Neural cell (in vitro differentiated cells): ENCODE measurements around the gene CFTR. TPM values are rescaled to one million over a fixed set of nuclear protein-coding genes. Genes with fewer than 3 reads are reported as not detected.

Experiments used
- H2AFZ ChIP-seq: fragments of 200-600, 300-800 bp; sonication (generic), shearing (Covaris generic); 2 replicates; pipeline ENCODE4 v1.6.0; 2014; ENCODE audit warnings: low read depth, mild to moderate bottlenecking, antibody characterized with exemption, low read length, moderate library complexity
- H3F3A ChIP-seq: fragments of 200-600 bp; shearing (Covaris generic); 2 replicates; pipeline ENCODE4 v1.6.1; 2016; ENCODE audit warnings: mild to moderate bottlenecking, moderate library complexity, mixed read lengths, antibody characterized with exemption, low read length; ENCODE audit not compliant: insufficient read depth, poor library complexity, severe bottlenecking
- H3K27ac ChIP-seq: fragments of 200-600, 300-800 bp; sonication (generic), shearing (Covaris generic); 2 replicates; pipeline ENCODE4 v1.5.1; 2014; ENCODE audit warnings: mild to moderate bottlenecking, low read length, moderate library complexity
- H3K27me3 ChIP-seq: fragments of 300-800, 200-600 bp; sonication (generic), shearing (Covaris generic); 2 replicates; pipeline ENCODE4 v1.6.0; 2014; ENCODE audit warnings: mild to moderate bottlenecking, low read depth, low read length, moderate library complexity; ENCODE audit not compliant: insufficient read depth
- H3K36me3 ChIP-seq: fragments of 300-800, 200-600 bp; sonication (generic), shearing (Covaris generic); 2 replicates; pipeline ENCODE4 v1.5.1; 2014; ENCODE audit warnings: mild to moderate bottlenecking, antibody characterized with exemption, low read length, moderate library complexity; ENCODE audit not compliant: insufficient read depth
- H3K4me2 ChIP-seq: fragments of 300-800, 200-600 bp; sonication (generic), shearing (Covaris generic); 2 replicates; pipeline ENCODE4 v1.6.0; 2014; ENCODE audit warnings: mild to moderate bottlenecking, low read length
- H3K4me3 ChIP-seq: fragments of 300-800, 200-600 bp; sonication (generic), shearing (Covaris generic); 2 replicates; pipeline ENCODE4 v1.5.1; 2014; ENCODE audit warnings: mild to moderate bottlenecking, low read length, moderate library complexity
- H3K79me2 ChIP-seq: fragments of 200-600 bp; shearing (Covaris generic); replicated peaks from 2 replicates; pipeline ENCODE4 v1.6.0; 2014; ENCODE audit warnings: mild to moderate bottlenecking, low read length, moderate library complexity; ENCODE audit not compliant: insufficient read depth
- H3K9ac ChIP-seq: fragments of 300-800, 200-600 bp; sonication (generic), shearing (Covaris generic); 2 replicates; pipeline ENCODE4 v1.6.1; 2016; ENCODE audit warnings: mild to moderate bottlenecking, low read length, mixed read lengths
- H3K9me2 ChIP-seq: fragments of 200-600 bp; shearing (Covaris generic); 2 replicates; pipeline ENCODE4 v1.6.1; 2016; ENCODE audit warnings: mild to moderate bottlenecking, low read length, mixed read lengths; ENCODE audit not compliant: insufficient read depth
- H3K9me3 ChIP-seq: fragments of 200-600, 300-800 bp; sonication (generic), shearing (Covaris generic); 2 replicates; pipeline ENCODE4 v1.6.1; 2016; ENCODE audit warnings: mild to moderate bottlenecking, mixed run types, low read length, moderate library complexity, mixed read lengths
- H4K20me1 ChIP-seq: fragments of 200-600 bp; shearing (Covaris generic); 2 replicates; pipeline ENCODE4 v1.6.1; 2016; ENCODE audit warnings: mild to moderate bottlenecking, mixed run types; ENCODE audit not compliant: insufficient read depth
- CTCF ChIP-seq: fragments of 450-650 bp; IDR thresholded peaks from 2 replicates; pipeline ENCODE4 v1.5.1; 2014; ENCODE audit warnings: antibody characterized with exemption, mild to moderate bottlenecking, moderate library complexity; ENCODE audit not compliant: poor library complexity, severe bottlenecking
- EP300 ChIP-seq: fragments of 450-650 bp; conservative IDR thresholded peaks from 2 replicates; pipeline ENCODE4 v1.6.1; 2014; ENCODE audit warnings: antibody characterized with exemption, mild to moderate bottlenecking, moderate library complexity; ENCODE audit not compliant: poor library complexity, severe bottlenecking
- EZH2 ChIP-seq: fragments of 200-600, 300-800 bp; shearing (Covaris generic), sonication (generic); IDR thresholded peaks from 2 replicates; pipeline ENCODE4 v1.6.1; 2014; ENCODE audit warnings: antibody characterized with exemption, low read length, borderline replicate concordance, mild to moderate bottlenecking; ENCODE audit not compliant: insufficient read depth, poor library complexity, severe bottlenecking
- MXI1 ChIP-seq: fragments of 450-650 bp; conservative IDR thresholded peaks from 2 replicates; pipeline ENCODE4 v1.6.1; 2014; ENCODE audit warnings: antibody characterized with exemption, mild to moderate bottlenecking; ENCODE audit not compliant: poor library complexity, severe bottlenecking
- POLR2AphosphoS5 ChIP-seq: IDR thresholded peaks from 2 replicates; pipeline ENCODE4 v1.6.1; 2012
- RAD21 ChIP-seq: fragments of 450-650 bp; conservative IDR thresholded peaks from 2 replicates; pipeline ENCODE4 v1.6.1; 2014; ENCODE audit warnings: antibody characterized with exemption, mild to moderate bottlenecking, moderate library complexity
- REST ChIP-seq: IDR thresholded peaks from 2 replicates; pipeline ENCODE4 v1.6.1; 2012; ENCODE audit warnings: borderline replicate concordance
- SMC3 ChIP-seq: fragments of 450-650 bp; conservative IDR thresholded peaks from 2 replicates; pipeline ENCODE4 v1.6.1; 2014; ENCODE audit warnings: antibody characterized with exemption, mild to moderate bottlenecking, moderate library complexity; ENCODE audit not compliant: poor library complexity
- TAF1 ChIP-seq: IDR thresholded peaks from 2 replicates; pipeline ENCODE4 v1.6.1; 2012; ENCODE audit warnings: low read depth
- polyA plus RNA-seq: library from polyadenylated mRNA; depleted of rRNA; stranded (reverse); fragments of >200 nt; gene quantifications from 2 replicates; pipeline ENCODE4 v1.2.3, GENCODE V29; 2014

CFTR gene
- polyA plus RNA-seq, 1 donor from 2014 or later = not detected

DNA sequence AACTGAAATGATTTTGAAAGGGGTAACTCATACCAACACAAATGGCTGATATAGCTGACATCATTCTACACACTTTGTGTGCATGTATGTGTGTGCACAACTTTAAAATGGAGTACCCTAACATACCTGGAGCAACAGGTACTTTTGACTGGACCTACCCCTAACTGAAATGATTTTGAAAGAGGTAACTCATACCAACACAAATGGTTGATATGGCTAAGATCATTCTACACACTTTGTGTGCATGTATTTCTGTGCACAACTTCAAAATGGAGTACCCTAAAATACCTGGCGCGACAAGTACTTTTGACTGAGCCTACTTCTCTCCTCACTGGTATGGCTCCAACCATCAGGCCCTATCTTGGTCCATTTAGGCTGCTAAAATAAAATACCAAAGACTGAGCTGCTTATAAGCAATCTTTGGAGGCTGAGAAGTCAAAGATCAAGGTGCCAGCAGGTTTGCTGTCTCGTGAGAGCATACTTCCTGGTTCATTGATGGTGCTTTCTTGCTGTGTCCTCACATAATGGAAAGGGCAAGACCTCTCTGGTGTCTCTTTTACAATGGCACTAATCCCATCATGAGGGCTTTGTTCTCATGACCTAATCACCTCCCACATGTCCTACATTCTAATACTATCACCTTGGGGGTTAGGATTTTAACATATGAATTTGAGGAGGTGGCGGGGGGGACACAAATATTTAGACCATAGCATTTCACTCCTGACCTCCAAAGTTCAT is 173.3 kb downstream of the CFTR start:
- no peak for TF ChIP-seq SMC3
- no peak for TF ChIP-seq POLR2AphosphoS5
- no peak for TF ChIP-seq REST
- TF ChIP-seq MXI1 = no peak
- no peak for TF ChIP-seq EZH2
- TF ChIP-seq EP300 = no peak
- no peak for TF ChIP-seq TAF1
- no peak for TF ChIP-seq CTCF
- no peak for TF ChIP-seq RAD21
- no peak overlapping the region for H3K9ac ChIP-seq
- H3K27me3 ChIP-seq = no peaks in the 10 kb centered on the region
- no peaks in the 10 kb centered on the region for H3F3A ChIP-seq
- H3K79me2 ChIP-seq = no peaks in the 10 kb centered on the region
- H2AFZ ChIP-seq = no peak overlapping the region
- H3K4me3 ChIP-seq = no peak overlapping the region
- no peak overlapping the region for H3K4me2 ChIP-seq
- no peaks in the 10 kb centered on the region for H4K20me1 ChIP-seq
- no peaks in the 10 kb centered on the region for H3K36me3 ChIP-seq
- no peaks in the 10 kb centered on the region for H3K9me2 ChIP-seq
- H3K27ac ChIP-seq = no peak overlapping the region
- H3K9me3 ChIP-seq = no peaks in the 10 kb centered on the region

GRCh38 chr7:117654780-117655179 is 175.0 kb downstream of the CFTR start:
- Histone ChIP-seq H3K27me3 (no peaks in the 10 kb centered on the region), H3K9me3 (no peaks in the 10 kb centered on the region), H2AFZ (no peak overlapping the region), H3K9me2 (no peaks in the 10 kb centered on the region), H3F3A (no peaks in the 10 kb centered on the region), H4K20me1 (no peaks in the 10 kb centered on the region), H3K27ac (no peak overlapping the region), H3K9ac (no peak overlapping the region), H3K79me2 (no peaks in the 10 kb centered on the region), H3K4me2 (no peak overlapping the region), H3K4me3 (no peak overlapping the region), H3K36me3 (no peaks in the 10 kb centered on the region)
- TF ChIP-seq RAD21 (no peak), CTCF (no peak), TAF1 (no peak), EZH2 (no peak), SMC3 (no peak), MXI1 (no peak), REST (no peak), POLR2AphosphoS5 (no peak), EP300 (no peak)
